ENCODE measurements around the gene SBK3. TPM values are rescaled to one million over a fixed set of nuclear protein-coding genes. Genes with fewer than 3 reads are reported as not detected.
A peak's percentile ranks its signal among the peaks of the same experiment; 100 is the strongest.
"Not testable (repeated sequence)": the region's sequence is repeated elsewhere in the genome, so short reads cannot be mapped to it uniquely, and the experiment has no call there.

Gene SBK3
- total and polyA plus RNA-seq, 4 donors: 0.11 to 0.17 TPM; not detected in 2

- DNase-seq (ENCODE audit: low read depth in 4 of 6, low spot score in 6 of 6): no peak
- H3K36me3 ChIP-seq (ENCODE audit: control insufficient read depth, insufficient read depth, low read length): no peaks in the 10 kb centered on the region
- H3K4me1 ChIP-seq (ENCODE audit: control insufficient read depth, insufficient read depth, low read length): peaks cover 39% of the 10 kb centered on the region
- no peak overlapping the region for H3K27ac ChIP-seq (ENCODE audit: low read depth, low read length)
- WGBS (ENCODE audit: insufficient coverage): 97% methylated on average over 9 of the region's 11 CpGs
- H3K9me3 ChIP-seq (ENCODE audit: control insufficient read depth, insufficient read depth, low read length): no peaks in the 10 kb centered on the region
- H3K27me3 ChIP-seq (ENCODE audit: control insufficient read depth, insufficient read depth, low read length): no peaks in the 10 kb centered on the region
- H3K4me3 ChIP-seq (ENCODE audit: low read depth, low read length): no peak overlapping the region
These were observed 39.5 kb upstream of the SBK3 start for GRCh38 chr19:55584871-55585270.

- DNase-seq (ENCODE audit: low read depth in 4 of 6, low spot score in 6 of 6); H3K4me3 ChIP-seq (ENCODE audit: low read depth, low read length); H3K36me3 ChIP-seq (ENCODE audit: control insufficient read depth, insufficient read depth, low read length); H3K27ac ChIP-seq (ENCODE audit: low read depth, low read length); H3K9me3 ChIP-seq (ENCODE audit: control insufficient read depth, insufficient read depth, low read length); H3K27me3 ChIP-seq (ENCODE audit: control insufficient read depth, insufficient read depth, low read length): not testable (repeated sequence)
- peaks cover 43% of the 10 kb centered on the region for H3K4me1 ChIP-seq (ENCODE audit: control insufficient read depth, insufficient read depth, low read length)
- WGBS (ENCODE audit: insufficient coverage): no CpG with 5 or more reads among the region's 8 CpGs
These were observed 38.6 kb upstream of the SBK3 start for GRCh38 chr19:55583897-55584296.

- peaks cover 22% of the 10 kb centered on the region for H3K36me3 ChIP-seq (ENCODE audit: control insufficient read depth, insufficient read depth, low read length)
- H3K4me3 ChIP-seq (ENCODE audit: low read depth, low read length); DNase-seq (ENCODE audit: low read depth in 4 of 6, low spot score in 6 of 6); H3K9me3 ChIP-seq (ENCODE audit: control insufficient read depth, insufficient read depth, low read length); H3K27me3 ChIP-seq (ENCODE audit: control insufficient read depth, insufficient read depth, low read length); H3K27ac ChIP-seq (ENCODE audit: low read depth, low read length): not testable (repeated sequence)
- WGBS (ENCODE audit: insufficient coverage): 80% methylated on average over 1 of the region's 4 CpGs
- peaks cover 37% of the 10 kb centered on the region for H3K4me1 ChIP-seq (ENCODE audit: control insufficient read depth, insufficient read depth, low read length)
These were observed 36.9 kb upstream of the SBK3 start for GRCh38 chr19:55582284-55582683.

- 47% methylated on average over 6 of the region's 6 CpGs for WGBS (ENCODE audit: insufficient coverage)
These were observed 36.5 kb upstream of the SBK3 start for GRCh38 chr19:55581823-55582223.

GRCh38 chr19:55581145-55581822 lies 35.9 kb upstream of the SBK3 start:
- peaks cover 27% of the 10 kb centered on the region for H3K4me1 ChIP-seq (ENCODE audit: control insufficient read depth, insufficient read depth, low read length)
- WGBS (ENCODE audit: insufficient coverage): 29% methylated on average over 10 of the region's 12 CpGs
- peak overlapping the region; percentile 91 for H3K27ac ChIP-seq (ENCODE audit: low read depth, low read length)
- no peaks in the 10 kb centered on the region for H3K27me3 ChIP-seq (ENCODE audit: control insufficient read depth, insufficient read depth, low read length)
- peak overlapping the region; percentile 83 for H3K4me3 ChIP-seq (ENCODE audit: low read depth, low read length)
- peaks cover 29% of the 10 kb centered on the region for H3K36me3 ChIP-seq (ENCODE audit: control insufficient read depth, insufficient read depth, low read length)
- no peaks in the 10 kb centered on the region for H3K9me3 ChIP-seq (ENCODE audit: control insufficient read depth, insufficient read depth, low read length)
- no peak for DNase-seq (ENCODE audit: low read depth in 4 of 6, low spot score in 6 of 6)

More at GRCh38 chr19:55581823-55582223, 36.5 kb upstream of the SBK3 start:
- H3K27me3 ChIP-seq (ENCODE audit: control insufficient read depth, insufficient read depth, low read length): no peaks in the 10 kb centered on the region
- no peak for DNase-seq (ENCODE audit: low read depth in 4 of 6, low spot score in 6 of 6)
- H3K27ac ChIP-seq (ENCODE audit: low read depth, low read length): no peak overlapping the region
- peaks cover 27% of the 10 kb centered on the region for H3K36me3 ChIP-seq (ENCODE audit: control insufficient read depth, insufficient read depth, low read length)
- H3K4me1 ChIP-seq (ENCODE audit: control insufficient read depth, insufficient read depth, low read length): peaks cover 32% of the 10 kb centered on the region
- no peak overlapping the region for H3K4me3 ChIP-seq (ENCODE audit: low read depth, low read length)
- no peaks in the 10 kb centered on the region for H3K9me3 ChIP-seq (ENCODE audit: control insufficient read depth, insufficient read depth, low read length)

GRCh38 chr19:55580628-55581144 lies 35.3 kb upstream of the SBK3 start, which contains the start of gene ZNF579:
Gene ZNF579, minus strand, starts transcription at chr19:55580848. Its CDS starts 1,209 bp downstream, at chr19:55579639.
- peak within 1 kb of the TSS; percentile 91 for H3K27ac ChIP-seq (ENCODE audit: low read depth, low read length)
- H3K4me1 ChIP-seq (ENCODE audit: control insufficient read depth, insufficient read depth, low read length): peaks cover 21% of the 10 kb centered on the region
- DNase-seq (ENCODE audit: low read depth in 4 of 6, low spot score in 6 of 6): peak in 5 of 6 donors; percentile 76 to 98 (median 90)
- H3K4me3 ChIP-seq (ENCODE audit: low read depth, low read length): peak within 1 kb of the TSS; percentile 83
- H3K27me3 ChIP-seq (ENCODE audit: control insufficient read depth, insufficient read depth, low read length): no peaks in the 10 kb centered on the region
- H3K36me3 ChIP-seq (ENCODE audit: control insufficient read depth, insufficient read depth, low read length): peaks cover 34% of the 10 kb centered on the region
- no peaks in the 10 kb centered on the region for H3K9me3 ChIP-seq (ENCODE audit: control insufficient read depth, insufficient read depth, low read length)
- 0% methylated on average over 10 of the region's 24 CpGs for WGBS (ENCODE audit: insufficient coverage)

GRCh38 chr19:55579766-55580621 lies 34.7 kb upstream of the SBK3 start:
- Histone ChIP-seq H3K27ac (ENCODE audit: low read depth, low read length) (peak overlapping the region; percentile 91), H3K9me3 (ENCODE audit: control insufficient read depth, insufficient read depth, low read length) (no peaks in the 10 kb centered on the region), H3K4me3 (ENCODE audit: low read depth, low read length) (peak overlapping the region; percentile 83), H3K27me3 (ENCODE audit: control insufficient read depth, insufficient read depth, low read length) (no peaks in the 10 kb centered on the region), H3K4me1 (ENCODE audit: control insufficient read depth, insufficient read depth, low read length) (peaks cover 16% of the 10 kb centered on the region), H3K36me3 (ENCODE audit: control insufficient read depth, insufficient read depth, low read length) (peaks cover 34% of the 10 kb centered on the region)
- peak in 2 of 6 donors; percentile 34 to 57 for DNase-seq (ENCODE audit: low read depth in 4 of 6, low spot score in 6 of 6)
- 11% methylated on average over 20 of the region's 20 CpGs for WGBS (ENCODE audit: insufficient coverage)

GRCh38 chr19:55578761-55579747 lies 33.7 kb upstream of the SBK3 start:
- H3K27ac ChIP-seq (ENCODE audit: low read depth, low read length): no peak overlapping the region
- 95% methylated on average over 90 of the region's 90 CpGs for WGBS (ENCODE audit: insufficient coverage)
- H3K27me3 ChIP-seq (ENCODE audit: control insufficient read depth, insufficient read depth, low read length): no peaks in the 10 kb centered on the region
- peak overlapping the region; percentile 83 for H3K4me3 ChIP-seq (ENCODE audit: low read depth, low read length)
- no peak for DNase-seq (ENCODE audit: low read depth in 4 of 6, low spot score in 6 of 6)
- H3K4me1 ChIP-seq (ENCODE audit: control insufficient read depth, insufficient read depth, low read length): peaks cover 16% of the 10 kb centered on the region
- no peaks in the 10 kb centered on the region for H3K9me3 ChIP-seq (ENCODE audit: control insufficient read depth, insufficient read depth, low read length)
- peaks cover 34% of the 10 kb centered on the region for H3K36me3 ChIP-seq (ENCODE audit: control insufficient read depth, insufficient read depth, low read length)

All from spinal cord (tissue), 10 donors.